Nephron progenitor cell (in vitro differentiated cells): ENCODE data around the gene ULBP1.
"Not testable (repeated sequence)": the region's sequence is repeated elsewhere in the genome, so short reads cannot be mapped to it uniquely, and the experiment has no call there.

Experiments used
- DNase-seq: peaks from one replicate; pipeline ENCODE4 v3.0.0; 2021
- H3K27ac Mint-ChIP-seq: 2 replicates; pipeline ENCODE4 v1.8.0; 2021; ENCODE audit warnings: mild to moderate bottlenecking, moderate library complexity, mixed read lengths
- H3K27me3 Mint-ChIP-seq: 2 replicates; pipeline ENCODE4 v1.8.0; 2021; ENCODE audit warnings: mild to moderate bottlenecking, low read depth, mixed read lengths; ENCODE audit not compliant: poor library complexity
- H3K36me3 Mint-ChIP-seq: 2 replicates; pipeline ENCODE4 v1.8.0; 2021; ENCODE audit warnings: low read depth, mixed read lengths
- H3K4me1 Mint-ChIP-seq: 2 replicates; pipeline ENCODE4 v1.8.0; 2021; ENCODE audit warnings: mixed read lengths
- H3K4me3 Mint-ChIP-seq: 2 replicates; pipeline ENCODE4 v1.8.0; 2021; ENCODE audit warnings: mild to moderate bottlenecking, moderate library complexity, mixed read lengths
- H3K9me3 Mint-ChIP-seq: 2 replicates; pipeline ENCODE4 v1.8.0; 2021; ENCODE audit warnings: mild to moderate bottlenecking, moderate library complexity, mixed read lengths
- TF ChIP-seq, protein P1 (sequence below): fragments of 200-600 bp; sonication (generic); IDR thresholded peaks from 2 replicates; pipeline ENCODE4 v1.5.0; 2021; ENCODE audit warnings: antibody characterized with exemption

Gene ULBP1

DNA sequence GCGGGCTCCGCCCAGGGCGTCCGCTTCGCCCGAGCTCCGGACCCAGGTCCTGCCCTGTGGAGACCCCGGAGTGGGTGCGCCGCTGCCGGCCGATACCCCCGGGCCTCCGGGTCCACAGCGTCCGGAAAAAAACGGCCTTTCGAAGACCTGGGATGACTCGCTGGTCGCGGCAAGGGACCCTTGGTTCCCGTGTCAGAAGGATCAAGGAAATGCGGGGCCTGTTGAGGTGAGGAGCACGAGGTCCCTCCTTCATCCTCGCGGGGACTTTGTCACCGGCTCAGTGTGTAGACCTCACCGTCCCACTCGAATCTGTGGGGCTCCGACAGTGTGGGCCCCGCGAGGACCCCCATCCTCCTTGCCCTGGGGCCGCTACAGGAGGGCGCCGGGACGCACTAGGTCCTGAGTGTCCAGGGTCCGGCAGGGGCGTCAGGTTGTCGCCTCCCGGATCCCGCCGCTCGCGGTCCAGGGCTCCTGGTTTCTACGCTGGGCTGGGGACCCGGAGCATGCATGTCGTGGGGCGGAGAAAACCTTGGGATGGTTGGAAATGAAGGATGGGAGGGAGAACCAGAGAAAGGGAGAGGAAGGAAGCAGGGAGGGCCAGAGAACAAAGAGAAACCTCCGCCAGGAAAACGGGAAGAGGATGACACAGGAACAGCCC, 51.0 kb downstream of the ULBP1 start:
- not testable (repeated sequence) for H3K4me1 Mint-ChIP-seq, H3K9me3 Mint-ChIP-seq, H3K4me3 Mint-ChIP-seq, H3K27ac Mint-ChIP-seq, DNase-seq, H3K36me3 Mint-ChIP-seq
- peaks cover 98% of the 10 kb centered on the region for H3K27me3 Mint-ChIP-seq

DNA sequence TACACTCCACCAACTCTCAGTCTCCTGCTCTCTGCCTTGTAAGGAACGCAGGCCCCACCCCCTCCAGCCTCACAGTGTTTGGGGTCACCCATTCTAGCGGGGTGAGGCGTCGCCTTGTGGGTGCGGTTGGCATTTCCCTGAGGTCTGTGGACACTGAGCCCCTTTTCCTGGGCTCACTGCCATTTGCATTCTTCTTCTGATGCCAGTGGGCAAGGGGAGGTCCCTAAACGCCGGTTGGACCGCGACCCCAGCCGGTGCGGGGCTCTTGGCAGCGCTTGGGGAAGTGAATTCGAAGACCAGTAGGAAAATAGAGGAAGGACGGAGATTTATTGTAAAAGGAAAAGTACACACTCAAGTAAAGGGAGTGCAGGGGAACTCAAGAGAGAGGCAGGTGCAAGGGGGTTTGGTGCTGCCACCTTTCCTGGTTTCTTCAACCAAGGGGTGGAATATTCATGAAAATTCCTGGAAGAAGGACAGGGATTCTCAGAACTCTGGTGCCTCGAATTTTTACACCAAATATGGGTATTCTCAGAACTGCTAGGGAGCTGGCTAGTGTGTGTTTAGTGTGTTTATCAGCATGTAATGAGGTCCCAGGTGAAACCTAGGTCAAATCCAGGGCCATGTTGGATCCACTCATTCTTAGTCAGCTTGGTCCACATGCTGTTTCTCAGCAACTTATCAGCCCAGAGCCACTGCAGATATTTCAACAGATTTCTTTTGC, 51.7 kb downstream of the ULBP1 start:
- not testable (repeated sequence) for H3K4me3 Mint-ChIP-seq, H3K27ac Mint-ChIP-seq, H3K36me3 Mint-ChIP-seq, DNase-seq, H3K4me1 Mint-ChIP-seq, H3K9me3 Mint-ChIP-seq
- peaks cover 94% of the 10 kb centered on the region for H3K27me3 Mint-ChIP-seq

DNA sequence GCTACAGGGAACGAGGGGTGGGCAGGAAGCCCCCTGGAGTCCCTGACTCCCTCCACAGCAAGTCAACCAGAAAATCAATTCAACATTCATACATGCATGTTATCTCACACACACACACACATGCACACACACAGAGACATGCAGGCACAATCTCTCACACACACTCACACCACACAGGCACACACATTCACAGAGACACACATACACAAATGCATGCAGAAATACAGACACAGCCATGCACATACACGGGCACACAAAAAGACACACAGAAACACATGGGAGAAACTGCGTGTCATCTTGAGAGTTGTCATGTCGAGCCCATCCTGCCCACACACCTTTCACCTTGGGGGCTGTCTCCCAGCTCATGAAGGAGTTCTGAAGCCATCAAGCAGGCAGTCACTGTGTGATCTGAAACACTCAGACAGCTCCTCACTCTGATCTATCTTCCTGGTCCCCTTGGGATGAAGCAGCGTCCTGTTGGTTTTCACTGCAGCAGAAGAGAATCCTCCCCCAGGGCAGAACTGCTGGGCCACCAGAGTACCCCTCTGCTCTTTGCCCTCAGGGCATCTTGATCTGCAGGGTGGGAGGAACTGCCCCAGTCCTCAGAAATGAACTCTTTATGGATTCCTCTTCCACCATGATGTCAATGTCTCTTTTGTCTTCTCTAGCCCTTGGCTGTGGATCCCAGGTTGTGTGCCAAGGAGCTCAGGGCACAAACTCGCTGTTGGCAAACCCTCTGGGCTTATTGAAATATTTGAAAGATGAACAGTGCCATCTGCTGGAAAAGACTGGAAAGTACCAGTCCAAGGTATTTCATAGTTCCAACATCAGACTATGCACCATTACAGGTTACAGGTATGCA, 52.8 kb downstream of the ULBP1 start:
- peak; percentile 37 for DNase-seq
- Mint-ChIP-seq H3K4me1 (no peaks in the 10 kb centered on the region), H3K36me3 (no peaks in the 10 kb centered on the region), H3K9me3 (no peaks in the 10 kb centered on the region), H3K27ac (no peak overlapping the region), H3K27me3 (peaks cover 94% of the 10 kb centered on the region), H3K4me3 (no peak overlapping the region)
- TF ChIP-seq, protein P1, sequence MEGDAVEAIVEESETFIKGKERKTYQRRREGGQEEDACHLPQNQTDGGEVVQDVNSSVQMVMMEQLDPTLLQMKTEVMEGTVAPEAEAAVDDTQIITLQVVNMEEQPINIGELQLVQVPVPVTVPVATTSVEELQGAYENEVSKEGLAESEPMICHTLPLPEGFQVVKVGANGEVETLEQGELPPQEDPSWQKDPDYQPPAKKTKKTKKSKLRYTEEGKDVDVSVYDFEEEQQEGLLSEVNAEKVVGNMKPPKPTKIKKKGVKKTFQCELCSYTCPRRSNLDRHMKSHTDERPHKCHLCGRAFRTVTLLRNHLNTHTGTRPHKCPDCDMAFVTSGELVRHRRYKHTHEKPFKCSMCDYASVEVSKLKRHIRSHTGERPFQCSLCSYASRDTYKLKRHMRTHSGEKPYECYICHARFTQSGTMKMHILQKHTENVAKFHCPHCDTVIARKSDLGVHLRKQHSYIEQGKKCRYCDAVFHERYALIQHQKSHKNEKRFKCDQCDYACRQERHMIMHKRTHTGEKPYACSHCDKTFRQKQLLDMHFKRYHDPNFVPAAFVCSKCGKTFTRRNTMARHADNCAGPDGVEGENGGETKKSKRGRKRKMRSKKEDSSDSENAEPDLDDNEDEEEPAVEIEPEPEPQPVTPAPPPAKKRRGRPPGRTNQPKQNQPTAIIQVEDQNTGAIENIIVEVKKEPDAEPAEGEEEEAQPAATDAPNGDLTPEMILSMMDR = peak; percentile 68

DNA sequence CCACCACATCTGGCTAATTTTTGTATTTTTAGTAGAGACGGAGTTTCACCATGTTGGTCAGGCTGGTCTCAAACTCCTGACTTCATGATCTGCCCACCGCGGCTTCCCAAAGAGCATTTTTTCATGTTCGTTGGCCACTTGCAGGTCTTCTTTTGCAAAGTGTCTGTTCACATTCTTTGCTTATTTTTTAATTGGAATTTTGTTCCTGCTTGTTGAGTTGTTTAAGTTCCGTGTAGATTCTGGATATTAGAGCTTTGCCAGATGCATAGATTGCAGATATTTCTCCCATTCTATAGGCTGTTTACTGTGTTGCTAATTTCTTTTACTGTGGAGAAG, 53.4 kb downstream of the ULBP1 start:
- H3K4me3 Mint-ChIP-seq, H3K9me3 Mint-ChIP-seq, DNase-seq, H3K27ac Mint-ChIP-seq, H3K36me3 Mint-ChIP-seq, H3K4me1 Mint-ChIP-seq: not testable (repeated sequence)
- TF ChIP-seq, protein P1 = peak; percentile 20
- peaks cover 91% of the 10 kb centered on the region for H3K27me3 Mint-ChIP-seq

DNA sequence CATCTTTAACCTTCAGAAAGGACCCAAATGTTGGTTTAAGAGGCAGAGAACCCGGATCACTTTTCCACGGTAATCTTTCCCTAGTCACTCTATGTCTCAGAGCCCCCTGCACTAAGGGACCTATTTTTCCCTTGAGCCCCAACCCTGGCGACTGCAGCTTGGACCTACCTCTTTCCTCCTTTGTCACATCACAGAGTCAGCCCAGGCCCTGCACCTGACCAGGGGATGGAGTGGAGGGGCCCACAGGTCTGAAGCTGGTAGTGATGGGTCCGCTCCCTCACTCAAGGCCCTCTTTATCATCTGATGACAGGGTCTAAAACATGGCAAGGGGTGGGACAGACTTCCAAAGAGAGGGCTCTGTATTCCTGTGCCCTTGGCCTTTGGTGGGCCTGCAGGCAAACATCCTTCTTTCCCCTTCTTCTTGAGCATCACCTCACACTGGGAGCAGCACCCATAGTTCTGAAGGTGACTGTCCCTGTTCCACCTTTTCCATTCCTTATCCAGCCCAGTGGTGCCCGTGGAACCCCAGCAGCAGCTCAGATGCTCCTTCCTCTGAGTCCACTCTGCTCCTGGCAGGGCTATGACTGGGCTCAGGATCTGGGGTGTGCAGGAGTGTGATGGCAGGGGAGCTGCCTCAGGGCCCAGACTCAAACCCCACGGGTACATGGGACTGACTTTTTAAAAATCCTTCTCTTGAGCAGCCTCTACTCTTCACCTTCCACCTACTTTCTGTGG, 55.3 kb downstream of the ULBP1 start:
- peaks cover 83% of the 10 kb centered on the region for H3K27me3 Mint-ChIP-seq

DNA sequence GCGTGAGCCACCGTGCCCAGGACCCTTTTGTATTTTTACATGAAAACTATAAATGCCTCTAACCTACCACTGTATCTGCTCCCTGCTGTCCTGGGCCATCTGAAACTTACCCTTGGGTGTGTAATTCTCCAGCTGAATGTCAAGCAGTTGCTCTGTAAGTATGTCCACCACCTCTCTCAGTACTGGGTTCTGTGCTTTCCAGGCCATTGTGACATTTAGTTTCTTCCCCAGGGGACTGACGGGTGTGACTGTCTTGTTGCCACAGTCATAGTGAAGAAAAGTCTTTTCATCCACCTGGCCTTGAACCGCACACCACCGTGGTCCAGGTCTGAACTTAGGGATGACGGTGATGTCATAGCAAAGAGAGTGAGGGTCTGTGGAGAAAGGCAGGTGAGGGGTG, 58.1 kb downstream of the ULBP1 start:
- not testable (repeated sequence) for H3K9me3 Mint-ChIP-seq

More for the DNA sequence above, 55.3 kb downstream of the ULBP1 start:
- Mint-ChIP-seq H3K4me1 (no peaks in the 10 kb centered on the region), H3K9me3 (no peaks in the 10 kb centered on the region), H3K4me3 (no peak overlapping the region), H3K36me3 (no peaks in the 10 kb centered on the region), H3K27ac (no peak overlapping the region)
- no peak for DNase-seq
- TF ChIP-seq, protein P1 = no peak

More for the DNA sequence above, 58.1 kb downstream of the ULBP1 start:
- H3K36me3 Mint-ChIP-seq, DNase-seq, H3K27ac Mint-ChIP-seq, H3K4me3 Mint-ChIP-seq, H3K4me1 Mint-ChIP-seq: not testable (repeated sequence)
- H3K27me3 Mint-ChIP-seq = peaks cover 84% of the 10 kb centered on the region
